ENCODE results near the gene SMIM5. TPM values are rescaled to one million over a fixed set of nuclear protein-coding genes. Genes with fewer than 3 reads are reported as not detected.
"Not testable (repeated sequence)": the region's sequence is repeated elsewhere in the genome, so short reads cannot be mapped to it uniquely, and the experiment has no call there.

Gene SMIM5
- total RNA-seq, 1 experiment from 2014 or later, result 0.24 TPM

DNA sequence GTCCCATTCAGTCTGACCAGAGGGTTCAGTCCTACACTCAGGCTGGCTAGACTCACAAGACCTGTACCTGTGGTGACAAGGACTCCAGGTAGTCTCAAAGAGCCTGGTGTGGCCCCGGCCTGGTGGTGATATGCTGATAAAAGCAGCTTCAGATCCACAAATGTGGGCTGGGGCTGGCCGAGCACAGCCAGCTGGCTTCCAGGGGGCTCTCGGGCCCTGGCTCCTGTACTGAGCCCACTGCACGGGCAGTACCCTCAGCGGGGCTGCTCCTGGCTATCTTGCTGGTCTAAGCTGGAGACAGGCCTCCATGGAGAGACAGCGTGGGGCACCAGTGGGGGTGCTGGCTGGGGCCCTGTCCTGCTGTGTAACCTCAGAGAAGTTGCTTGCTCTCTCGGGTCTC, 4.3 kb downstream of the SMIM5 start:
- TF ChIP-seq CTCF (conservative IDR thresholded peaks at IDR 0.05), result no peak
- no peaks in the 10 kb centered on the region for H3K27me3 Mint-ChIP-seq (ENCODE audit: low read depth)
- WGBS (ENCODE audit: extremely low coverage, insufficient read length, low lambda C conversion rate), result no CpG with 5 or more reads among the region's 7 CpGs
- Histone ChIP-seq H3K56ac (ENCODE audit: insufficient read length, low read depth, low read length) (no peak overlapping the region), H3K9ac (ENCODE audit: extremely low read depth, insufficient read length, low read length) (no peak overlapping the region), H4K8ac (replicated peaks; ENCODE audit: insufficient read length, low read depth, low read length) (no peak overlapping the region), H3K4me1 (ENCODE audit: insufficient read depth, low read length) (peaks cover 1% of the 10 kb centered on the region; the same call in 1 of the 2 replicates), H3K27ac (ENCODE audit: insufficient read length, low read depth, low read length) (no peak overlapping the region), H2AK5ac (ENCODE audit: insufficient read length, low read length) (no peak overlapping the region), H3K23ac (ENCODE audit: insufficient read length, low read depth, low read length) (no peak overlapping the region), H3K9me3 (ENCODE audit: control insufficient read depth, low read depth, low read length) (no peaks in the 10 kb centered on the region), H3K4me2 (ENCODE audit: insufficient read depth, insufficient read length, low read length) (no peak overlapping the region), H3K79me1 (ENCODE audit: insufficient read depth, low read depth, low read length, poor library complexity, severe bottlenecking) (no peaks in the 10 kb centered on the region), H3K23me2 (ENCODE audit: insufficient read length, low read depth, low read length, poor library complexity, severe bottlenecking) (no peaks in the 10 kb centered on the region), H2BK120ac (ENCODE audit: low read depth, low read length, poor library complexity, severe bottlenecking) (no peak overlapping the region), H3T11ph (ENCODE audit: low read length) (no peak overlapping the region), H4K91ac (ENCODE audit: insufficient read length, low read depth, low read length) (no peak overlapping the region), H4K5ac (ENCODE audit: insufficient read length, low read depth, low read length) (no peak overlapping the region), H3K4ac (ENCODE audit: low read depth, low read length) (no peak overlapping the region), H2BK5ac (ENCODE audit: insufficient read length, low read length) (no peak overlapping the region), H2BK15ac (ENCODE audit: low read depth, low read length) (no peak overlapping the region), H3K27me3 (ENCODE audit: insufficient read depth, low read length) (no peaks in the 10 kb centered on the region), H2BK12ac (ENCODE audit: insufficient read length, low read depth, low read length) (no peak overlapping the region), H3K79me2 (ENCODE audit: insufficient read depth, low read length) (no peaks in the 10 kb centered on the region), H4K20me1 (ENCODE audit: control insufficient read depth, insufficient read depth, insufficient read length) (no peaks in the 10 kb centered on the region), H3K14ac (ENCODE audit: insufficient read depth, low read length) (no peak overlapping the region), H2BK20ac (ENCODE audit: low read depth, low read length, poor library complexity, severe bottlenecking) (no peak overlapping the region), H3K18ac (ENCODE audit: insufficient read length, low read depth, low read length) (no peak overlapping the region), H2AFZ (ENCODE audit: low read length) (no peak overlapping the region)
- no peaks in the 10 kb centered on the region for H3K9me3 Mint-ChIP-seq
- H3K27ac Mint-ChIP-seq, result no peak overlapping the region; a peak in 1 of 7 replicates
- no peak overlapping the region for H3K4me3 Mint-ChIP-seq
- H3K36me3 Mint-ChIP-seq (ENCODE audit: insufficient read depth in 1 of 3, low read depth in 3 of 3), result peaks cover 0 to 4% (median 0%) of the 10 kb centered on the region in 3 experiments; a peak in 1 of 7 replicates
- peaks cover 21 to 31% of the 10 kb centered on the region in 2 experiments for H3K4me1 Mint-ChIP-seq
- no peak for DNase-seq

GRCh38 chr17:75638039-75638438, 4.8 kb downstream of the SMIM5 start:
- not testable (repeated sequence) for H2BK15ac ChIP-seq (ENCODE audit: low read depth, low read length); H3K36me3 Mint-ChIP-seq (ENCODE audit: insufficient read depth in 1 of 3, low read depth in 3 of 3); H3K79me1 ChIP-seq (ENCODE audit: insufficient read depth, low read depth, low read length, poor library complexity, severe bottlenecking); H3K27ac ChIP-seq (ENCODE audit: insufficient read length, low read depth, low read length); H4K20me1 ChIP-seq (ENCODE audit: control insufficient read depth, insufficient read depth, insufficient read length); DNase-seq; H3K27me3 Mint-ChIP-seq (ENCODE audit: low read depth); H3T11ph ChIP-seq (ENCODE audit: low read length); H3K56ac ChIP-seq (ENCODE audit: insufficient read length, low read depth, low read length); H3K9ac ChIP-seq (ENCODE audit: extremely low read depth, insufficient read length, low read length); H3K4me2 ChIP-seq (ENCODE audit: insufficient read depth, insufficient read length, low read length); H3K79me2 ChIP-seq (ENCODE audit: insufficient read depth, low read length); H2BK120ac ChIP-seq (ENCODE audit: low read depth, low read length, poor library complexity, severe bottlenecking); H3K9me3 ChIP-seq (ENCODE audit: control insufficient read depth, low read depth, low read length); H3K4ac ChIP-seq (ENCODE audit: low read depth, low read length); H3K27me3 ChIP-seq (ENCODE audit: insufficient read depth, low read length); H4K91ac ChIP-seq (ENCODE audit: insufficient read length, low read depth, low read length); H2BK20ac ChIP-seq (ENCODE audit: low read depth, low read length, poor library complexity, severe bottlenecking); H3K14ac ChIP-seq (ENCODE audit: insufficient read depth, low read length); H3K4me1 ChIP-seq (ENCODE audit: insufficient read depth, low read length); H3K4me3 Mint-ChIP-seq; H2BK12ac ChIP-seq (ENCODE audit: insufficient read length, low read depth, low read length); H2AFZ ChIP-seq (ENCODE audit: low read length); H4K8ac ChIP-seq (replicated peaks; ENCODE audit: insufficient read length, low read depth, low read length); H3K18ac ChIP-seq (ENCODE audit: insufficient read length, low read depth, low read length); H3K23me2 ChIP-seq (ENCODE audit: insufficient read length, low read depth, low read length, poor library complexity, severe bottlenecking); H2AK5ac ChIP-seq (ENCODE audit: insufficient read length, low read length); H4K5ac ChIP-seq (ENCODE audit: insufficient read length, low read depth, low read length); H3K9me3 Mint-ChIP-seq; H2BK5ac ChIP-seq (ENCODE audit: insufficient read length, low read length); H3K23ac ChIP-seq (ENCODE audit: insufficient read length, low read depth, low read length)
- peaks cover 25 to 35% of the 10 kb centered on the region in 2 experiments for H3K4me1 Mint-ChIP-seq
- no CpG with 5 or more reads among the region's 12 CpGs for WGBS (ENCODE audit: extremely low coverage, insufficient read length, low lambda C conversion rate)
- H3K27ac Mint-ChIP-seq, result peak overlapping the region in 1 of 3 experiments; percentile 55; a peak in 1 of 7 replicates

All from H9 (cell line).